ENCODE measurements around the gene TRAF3IP1.
A peak's percentile ranks its signal among the peaks of the same experiment; 100 is the strongest.

The TRAF3IP1 gene

DNA sequence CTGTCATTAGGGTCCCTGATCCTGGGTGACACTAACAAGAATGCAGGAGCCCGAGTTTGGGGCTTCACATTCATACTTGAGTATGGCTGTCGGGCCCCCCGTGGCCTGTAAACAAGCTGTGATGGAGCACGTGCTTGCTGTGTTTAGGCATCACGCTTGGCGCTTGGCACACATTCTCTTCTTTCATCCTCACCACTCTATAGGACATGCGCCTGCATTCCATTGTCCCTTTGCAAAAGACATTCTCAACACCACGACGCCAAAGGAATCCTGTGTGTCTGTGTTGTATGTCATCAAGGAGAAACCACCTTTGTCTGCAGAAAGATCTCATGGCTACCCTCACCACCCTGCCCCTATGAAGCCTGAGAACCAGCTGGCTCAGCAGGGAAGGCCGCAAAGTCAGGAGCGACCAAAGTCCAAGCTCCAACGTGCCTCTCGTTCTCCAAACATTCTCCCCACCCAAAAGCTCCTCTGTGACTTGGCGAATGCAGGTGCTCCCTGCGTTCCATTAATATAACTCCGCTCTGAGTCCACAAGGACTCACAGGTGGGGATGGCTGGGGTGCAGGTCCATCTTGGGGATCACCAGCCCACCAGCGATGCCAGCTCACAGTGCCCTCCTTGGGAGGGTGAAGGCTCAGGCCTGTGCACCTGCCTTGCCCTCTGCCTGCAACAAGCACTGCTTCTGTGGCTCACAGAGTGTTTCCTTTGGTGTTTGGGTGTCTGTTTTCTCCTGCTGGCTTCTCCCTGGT is 25.8 kb upstream of the TRAF3IP1 start:
- intact Hi-C loops (cut with DNase I; ENCODE audit: low total_unique reads), result no loop called here
- no peaks in the 10 kb centered on the region for H3K36me3 ChIP-seq
- H3K4me1 ChIP-seq, result peaks cover 0 to 4% (median 3%) of the 10 kb centered on the region in 4 donors
- H3K27ac ChIP-seq, result no peak overlapping the region
- no peak for DNase-seq
- peaks cover 0 to 10% of the 10 kb centered on the region in 2 donors for H3K27me3 ChIP-seq
- TF ChIP-seq, protein P1, sequence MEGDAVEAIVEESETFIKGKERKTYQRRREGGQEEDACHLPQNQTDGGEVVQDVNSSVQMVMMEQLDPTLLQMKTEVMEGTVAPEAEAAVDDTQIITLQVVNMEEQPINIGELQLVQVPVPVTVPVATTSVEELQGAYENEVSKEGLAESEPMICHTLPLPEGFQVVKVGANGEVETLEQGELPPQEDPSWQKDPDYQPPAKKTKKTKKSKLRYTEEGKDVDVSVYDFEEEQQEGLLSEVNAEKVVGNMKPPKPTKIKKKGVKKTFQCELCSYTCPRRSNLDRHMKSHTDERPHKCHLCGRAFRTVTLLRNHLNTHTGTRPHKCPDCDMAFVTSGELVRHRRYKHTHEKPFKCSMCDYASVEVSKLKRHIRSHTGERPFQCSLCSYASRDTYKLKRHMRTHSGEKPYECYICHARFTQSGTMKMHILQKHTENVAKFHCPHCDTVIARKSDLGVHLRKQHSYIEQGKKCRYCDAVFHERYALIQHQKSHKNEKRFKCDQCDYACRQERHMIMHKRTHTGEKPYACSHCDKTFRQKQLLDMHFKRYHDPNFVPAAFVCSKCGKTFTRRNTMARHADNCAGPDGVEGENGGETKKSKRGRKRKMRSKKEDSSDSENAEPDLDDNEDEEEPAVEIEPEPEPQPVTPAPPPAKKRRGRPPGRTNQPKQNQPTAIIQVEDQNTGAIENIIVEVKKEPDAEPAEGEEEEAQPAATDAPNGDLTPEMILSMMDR (IDR thresholded peaks at IDR 0.05), result no peak
- no peak overlapping the region for H3K4me3 ChIP-seq
- H3K9me3 ChIP-seq, result no peaks in the 10 kb centered on the region

DNA sequence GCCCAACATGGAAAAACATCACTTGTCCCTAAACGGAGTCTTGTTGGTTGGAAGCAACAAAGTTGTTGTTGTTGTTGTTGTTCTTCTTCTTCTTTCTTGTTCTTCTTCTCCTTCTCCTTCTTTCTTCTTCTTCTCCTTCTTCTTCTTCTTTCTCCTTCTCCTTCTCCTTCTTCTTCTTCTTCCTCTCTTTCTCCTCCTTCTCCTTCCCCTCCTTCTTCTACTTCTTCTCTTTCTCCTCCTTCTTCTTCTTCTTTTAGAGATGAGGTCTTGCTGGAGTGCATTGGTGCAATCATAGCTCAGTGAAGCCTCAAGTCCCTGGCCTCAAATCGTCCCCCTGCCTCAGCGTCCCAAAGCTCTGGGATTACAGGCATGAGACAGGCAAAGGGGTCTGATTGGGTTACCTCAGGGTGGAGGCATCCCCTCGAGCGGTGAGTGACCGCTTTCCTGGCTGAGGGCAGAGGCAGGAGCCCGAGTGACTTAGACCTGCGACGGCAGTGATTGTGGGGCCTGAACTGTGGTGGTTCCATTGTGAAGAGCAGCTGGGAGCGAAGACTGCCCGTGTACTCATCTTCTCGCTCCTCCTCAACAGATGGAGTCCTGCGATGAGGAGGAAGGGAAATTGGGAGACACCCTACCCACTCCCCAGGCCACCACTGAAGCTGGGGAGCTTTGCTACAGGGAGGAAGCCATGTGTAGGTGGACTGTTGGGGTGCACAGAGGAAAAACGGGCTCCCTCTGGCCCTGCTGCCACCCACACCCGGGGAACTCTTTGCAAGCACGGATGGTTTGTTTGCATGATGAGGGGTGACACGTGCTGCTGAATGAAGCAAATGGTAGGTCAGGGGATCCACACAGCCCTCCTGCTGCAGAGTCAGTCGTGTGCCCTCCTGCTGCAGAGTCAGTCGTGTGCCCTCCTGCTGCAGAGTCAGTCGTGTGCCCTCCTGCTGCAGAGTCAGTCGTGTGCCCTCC is 24.9 kb upstream of the TRAF3IP1 start:
- H3K27ac ChIP-seq, result no peak overlapping the region
- no peak for DNase-seq
- H3K27me3 ChIP-seq, result peaks cover 0 to 10% of the 10 kb centered on the region in 2 donors
- no peaks in the 10 kb centered on the region for H3K9me3 ChIP-seq
- TF ChIP-seq, protein P1 (IDR thresholded peaks at IDR 0.05), result no peak
- H3K36me3 ChIP-seq, result no peaks in the 10 kb centered on the region
- H3K4me1 ChIP-seq, result peaks cover 0 to 10% (median 4%) of the 10 kb centered on the region in 4 donors
- intact Hi-C loops (cut with DNase I; ENCODE audit: low total_unique reads), result no loop called here
- no peak overlapping the region for H3K4me3 ChIP-seq

DNA sequence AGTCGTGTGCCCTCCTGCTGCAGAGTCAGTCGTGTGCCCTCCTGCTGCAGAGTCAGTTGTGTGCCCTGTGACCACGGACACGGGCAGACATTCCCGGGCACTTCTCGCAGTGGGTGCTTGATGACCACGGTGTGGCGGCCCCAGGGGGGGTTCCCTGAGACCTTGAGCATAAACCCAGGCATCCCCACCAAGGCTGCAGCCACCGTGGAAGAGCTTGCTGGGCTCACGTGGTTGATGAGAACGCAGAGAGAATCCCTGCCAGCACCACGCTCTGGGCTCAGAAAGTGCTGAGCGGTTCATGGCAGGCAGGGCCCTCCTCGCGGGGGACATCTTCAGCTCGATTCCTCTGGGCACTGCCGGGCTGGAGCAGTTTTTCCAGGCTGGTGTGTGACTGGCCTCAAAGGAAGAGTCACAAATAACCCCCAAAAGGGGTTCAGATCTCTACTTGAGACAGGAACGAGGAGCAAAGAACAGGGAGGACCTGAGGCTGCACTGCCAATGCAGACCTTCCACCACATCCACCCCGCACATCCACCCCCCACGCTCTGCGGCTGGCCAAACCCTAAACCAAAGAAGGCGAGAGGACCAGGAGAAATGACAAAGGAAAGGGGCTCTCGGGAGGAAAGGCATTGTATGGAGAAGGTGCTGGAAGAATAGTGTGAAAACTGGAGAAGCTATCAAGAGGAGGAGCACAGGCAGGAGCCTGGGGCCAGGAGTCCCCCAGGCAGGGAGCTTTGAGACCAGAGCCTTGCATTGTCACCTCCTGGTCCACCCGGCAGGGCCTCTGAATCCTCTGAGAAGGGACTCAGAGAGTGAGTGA is 23.5 kb upstream of the TRAF3IP1 start:
- intact Hi-C loops (cut with DNase I; ENCODE audit: low total_unique reads), result no loop called here
- TF ChIP-seq, protein P1 (IDR thresholded peaks at IDR 0.05), result no peak
- peaks cover 0 to 11% (median 4%) of the 10 kb centered on the region in 4 donors for H3K4me1 ChIP-seq

DNA sequence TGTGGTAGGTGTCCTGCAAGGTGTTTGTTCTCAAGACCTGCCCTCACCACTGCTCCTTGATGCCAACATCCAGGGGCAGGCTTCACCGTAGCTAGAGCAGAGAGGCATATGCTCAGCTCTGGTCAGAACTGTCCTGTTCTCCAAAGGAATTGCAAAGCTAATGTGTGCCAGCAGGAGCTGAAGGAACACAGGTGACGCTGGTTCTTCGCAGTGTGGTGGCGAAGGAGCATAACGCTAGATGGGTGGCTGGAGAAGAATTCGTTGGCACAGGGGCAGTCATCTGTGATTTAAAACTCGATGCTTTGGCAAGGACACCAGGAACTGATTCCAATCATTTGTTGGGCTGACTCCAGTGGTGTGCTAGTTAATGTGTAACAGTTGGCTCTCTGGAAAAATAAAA is 20.5 kb upstream of the TRAF3IP1 start:
- no peak overlapping the region for H3K27ac ChIP-seq

More for the DNA sequence above, 23.5 kb upstream of the TRAF3IP1 start:
- Histone ChIP-seq H3K27me3 (peaks cover 0 to 10% of the 10 kb centered on the region in 2 donors), H3K9me3 (no peaks in the 10 kb centered on the region), H3K27ac (no peak overlapping the region), H3K4me3 (no peak overlapping the region), H3K36me3 (no peaks in the 10 kb centered on the region)
- peak in 1 of 2 donors; percentile 1 for DNase-seq

More for the DNA sequence above, 20.5 kb upstream of the TRAF3IP1 start:
- Histone ChIP-seq H3K27me3 (peaks cover 0 to 10% of the 10 kb centered on the region in 2 donors), H3K36me3 (no peaks in the 10 kb centered on the region), H3K4me3 (no peak overlapping the region), H3K4me1 (peaks cover 0 to 11% (median 4%) of the 10 kb centered on the region in 4 donors), H3K9me3 (no peaks in the 10 kb centered on the region)
- DNase-seq, result no peak
- TF ChIP-seq, protein P1 (IDR thresholded peaks at IDR 0.05), result no peak
- intact Hi-C loops (cut with DNase I; ENCODE audit: low total_unique reads), result no loop called here

Data from tibial artery (tissue), 4 donors.